Type B pancreatic cell (in vitro differentiated cells): ENCODE measurements around the gene PRKN. TPM values are rescaled to one million over a fixed set of nuclear protein-coding genes. Genes with fewer than 3 reads are reported as not detected.

ENCODE experiments used
- DNase-seq: peaks from one replicate; pipeline ENCODE4 v3.0.0; 2021; ENCODE audit warnings: mixed read lengths; ENCODE audit not compliant: unreplicated experiment; ENCODE audit errors: extremely low spot score
- H3K27ac Mint-ChIP-seq: 2 replicates; pipeline ENCODE4 v1.8.0; 2021; ENCODE audit warnings: mild to moderate bottlenecking, mixed read lengths
- H3K27me3 Mint-ChIP-seq: 2 replicates; pipeline ENCODE4 v1.8.0; 2021; ENCODE audit warnings: mixed read lengths
- H3K36me3 Mint-ChIP-seq: 2 replicates; pipeline ENCODE4 v1.8.0; 2021; ENCODE audit warnings: mixed read lengths
- H3K4me1 Mint-ChIP-seq: one replicate; pipeline ENCODE4 v1.8.0; 2021; ENCODE audit warnings: mixed read lengths; ENCODE audit not compliant: unreplicated experiment
- H3K4me3 Mint-ChIP-seq: 2 replicates; pipeline ENCODE4 v1.8.0; 2021; ENCODE audit warnings: mild to moderate bottlenecking, mixed read lengths
- H3K9me3 Mint-ChIP-seq: 2 replicates; pipeline ENCODE4 v1.8.0; 2021; ENCODE audit warnings: mixed read lengths
- CTCF ChIP-seq: fragments of 200-600 bp; sonication (generic); conservative IDR thresholded peaks from 2 replicates; pipeline ENCODE4 v1.5.0; 2021; ENCODE audit warnings: antibody characterized with exemption, mild to moderate bottlenecking
- total RNA-seq: library from RNA; stranded (reverse); gene quantifications from 2 replicates; pipeline ENCODE4 v1.2.1, GENCODE V29; 2021; ENCODE audit warnings: low replicate concordance

Gene PRKN
- total RNA-seq, 1 donor from 2014 or later = 6.2 TPM

- Mint-ChIP-seq H3K36me3 (no peaks in the 10 kb centered on the region), H3K27me3 (no peaks in the 10 kb centered on the region), H3K4me3 (no peak overlapping the region), H3K9me3 (no peaks in the 10 kb centered on the region), H3K27ac (no peak overlapping the region), H3K4me1 (peaks cover 6% of the 10 kb centered on the region)
- DNase-seq = no peak
- TF ChIP-seq CTCF = no peak
Observed at GRCh38 chr6:161963634-161964234, 763.8 kb downstream of the PRKN start.

- TF ChIP-seq CTCF = no peak
- no peaks in the 10 kb centered on the region for H3K9me3 Mint-ChIP-seq
- H3K27me3 Mint-ChIP-seq = no peaks in the 10 kb centered on the region
- peaks cover 6% of the 10 kb centered on the region for H3K4me1 Mint-ChIP-seq
- H3K4me3 Mint-ChIP-seq = no peak overlapping the region
- H3K36me3 Mint-ChIP-seq = no peaks in the 10 kb centered on the region
- no peak overlapping the region for H3K27ac Mint-ChIP-seq
- no peak for DNase-seq
Observed at GRCh38 chr6:161963181-161963580, 764.4 kb downstream of the PRKN start.

- Mint-ChIP-seq H3K27ac (no peak overlapping the region), H3K36me3 (no peaks in the 10 kb centered on the region), H3K9me3 (no peaks in the 10 kb centered on the region), H3K4me3 (no peak overlapping the region), H3K4me1 (peaks cover 6% of the 10 kb centered on the region), H3K27me3 (no peaks in the 10 kb centered on the region)
- DNase-seq = no peak
- TF ChIP-seq CTCF = no peak
Observed at GRCh38 chr6:161961796-161962195, 765.8 kb downstream of the PRKN start.

GRCh38 chr6:161961046-161961445 is 766.5 kb downstream of the PRKN start:
- Mint-ChIP-seq H3K27me3 (no peaks in the 10 kb centered on the region), H3K4me1 (peaks cover 6% of the 10 kb centered on the region), H3K27ac (no peak overlapping the region), H3K4me3 (no peak overlapping the region), H3K36me3 (no peaks in the 10 kb centered on the region), H3K9me3 (no peaks in the 10 kb centered on the region)
- no peak for TF ChIP-seq CTCF
- DNase-seq = no peak

GRCh38 chr6:161959072-161959471 is 768.5 kb downstream of the PRKN start:
- H3K4me1 Mint-ChIP-seq = peaks cover 6% of the 10 kb centered on the region
- no peaks in the 10 kb centered on the region for H3K27me3 Mint-ChIP-seq
- no peak overlapping the region for H3K4me3 Mint-ChIP-seq
- no peaks in the 10 kb centered on the region for H3K36me3 Mint-ChIP-seq
- no peak overlapping the region for H3K27ac Mint-ChIP-seq
- DNase-seq = no peak
- no peak for TF ChIP-seq CTCF
- H3K9me3 Mint-ChIP-seq = no peaks in the 10 kb centered on the region

GRCh38 chr6:161956082-161956481 is 771.5 kb downstream of the PRKN start:
- H3K27ac Mint-ChIP-seq = no peak overlapping the region
- H3K27me3 Mint-ChIP-seq = no peaks in the 10 kb centered on the region
- no peaks in the 10 kb centered on the region for H3K9me3 Mint-ChIP-seq
- H3K4me3 Mint-ChIP-seq = no peak overlapping the region
- no peaks in the 10 kb centered on the region for H3K36me3 Mint-ChIP-seq
- no peak for TF ChIP-seq CTCF
- DNase-seq = no peak
- no peaks in the 10 kb centered on the region for H3K4me1 Mint-ChIP-seq
